Parathyroid adenoma (tissue), 2 donors: ENCODE data around the gene UNC13B.

Experiments used
- H2AFZ ChIP-seq: fragments of 300-600 bp; sonication (generic); one replicate; pipeline ENCODE4 v1.7.0; 2017; ENCODE audit warnings: antibody characterized with exemption, mild to moderate bottlenecking
- H3K27ac ChIP-seq: fragments of 300-600 bp; sonication (generic); one replicate; pipeline ENCODE4 v1.7.0; 2017
- H3K27me3 ChIP-seq: fragments of 300-600 bp; sonication (generic); one replicate; pipeline ENCODE4 v1.7.0; 2017; ENCODE audit warnings: low read length; ENCODE audit not compliant: control insufficient read depth, insufficient read depth
- H3K36me3 ChIP-seq: fragments of 300-600 bp; sonication (generic); one replicate; pipeline ENCODE4 v1.7.0; 2017; ENCODE audit warnings: low read length; ENCODE audit not compliant: control insufficient read depth, insufficient read depth
- H3K4me1 ChIP-seq: fragments of 300-600 bp; sonication (generic); one replicate; pipeline ENCODE4 v1.7.0; 2017; ENCODE audit warnings: control low read depth
- H3K4me2 ChIP-seq: fragments of 300-600 bp; sonication (generic); one replicate; pipeline ENCODE4 v1.7.0; 2017; ENCODE audit warnings: low read length
- H3K4me3 ChIP-seq: fragments of 300-600 bp; sonication (generic); one replicate; pipeline ENCODE4 v1.7.0; 2017; ENCODE audit warnings: low read depth, low read length
- H3K79me2 ChIP-seq: fragments of 300-600 bp; sonication (generic); one replicate; pipeline ENCODE4 v1.7.0; 2017; ENCODE audit warnings: control low read depth
- H3K9ac ChIP-seq: fragments of 300-600 bp; sonication (generic); one replicate; pipeline ENCODE4 v1.7.0; 2017; ENCODE audit warnings: mild to moderate bottlenecking
- H3K9me3 ChIP-seq: fragments of 300-600 bp; sonication (generic); one replicate; pipeline ENCODE4 v1.7.0; 2017; ENCODE audit warnings: low read length; ENCODE audit not compliant: control insufficient read depth
- CTCF ChIP-seq: fragments of 300-600 bp; sonication (generic); IDR thresholded peaks from one replicate; pipeline ENCODE4 v1.7.0; 2017; ENCODE audit warnings: antibody characterized with exemption, mild to moderate bottlenecking
- donor health status: primary hyperparathyroidism.

The UNC13B gene

DNA sequence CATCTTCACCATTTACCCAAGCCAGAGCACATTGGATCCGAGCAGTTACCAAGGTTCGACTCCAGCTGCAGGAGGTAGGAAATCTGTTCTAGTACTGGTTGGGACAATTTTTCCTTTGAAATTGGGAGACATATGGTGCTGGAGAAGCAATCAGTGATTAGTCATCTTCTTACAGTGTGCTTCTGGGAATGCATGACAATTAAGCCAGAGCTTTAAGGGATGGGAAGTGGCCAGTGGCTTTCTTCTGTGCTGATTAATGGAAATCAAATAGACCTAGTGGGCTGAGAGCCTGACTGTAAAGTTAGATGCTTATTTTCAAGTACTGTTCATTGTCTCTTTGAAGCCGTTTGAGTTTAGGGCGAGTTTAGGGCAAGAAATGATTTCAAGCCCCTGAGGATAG, 152.1 kb downstream of the UNC13B start:
- no peak for TF ChIP-seq CTCF
- H3K36me3 ChIP-seq = no peaks in the 10 kb centered on the region
- H3K4me3 ChIP-seq = no peak overlapping the region
- no peak overlapping the region for H3K9ac ChIP-seq
- no peaks in the 10 kb centered on the region for H3K4me1 ChIP-seq
- no peak overlapping the region for H2AFZ ChIP-seq
- no peaks in the 10 kb centered on the region for H3K79me2 ChIP-seq
- H3K27me3 ChIP-seq = no peaks in the 10 kb centered on the region
- H3K27ac ChIP-seq = no peak overlapping the region
- no peaks in the 10 kb centered on the region for H3K9me3 ChIP-seq
- H3K4me2 ChIP-seq = no peak overlapping the region

DNA sequence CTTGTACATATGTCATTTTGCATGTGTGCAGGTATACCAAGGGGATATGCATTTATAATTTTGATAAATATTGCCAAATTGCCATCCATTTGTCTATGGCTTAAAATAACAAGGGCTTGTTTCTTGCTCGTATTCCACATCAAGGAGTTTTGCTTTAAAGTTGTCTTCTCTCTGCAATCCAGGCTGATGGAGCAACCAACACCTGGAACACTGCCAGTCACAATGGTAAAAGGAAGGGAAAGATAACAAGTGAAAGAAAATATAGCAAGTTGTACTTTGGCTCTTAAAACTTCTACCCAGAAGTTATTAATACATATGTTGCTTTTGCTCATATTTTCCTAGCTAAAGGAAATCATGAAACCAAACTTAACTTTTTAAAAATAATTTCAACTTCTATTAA, 156.9 kb downstream of the UNC13B start:
- no peaks in the 10 kb centered on the region for H3K79me2 ChIP-seq
- H3K4me3 ChIP-seq = no peak overlapping the region
- H3K27me3 ChIP-seq = no peaks in the 10 kb centered on the region
- no peak overlapping the region for H3K27ac ChIP-seq
- H3K4me1 ChIP-seq = no peaks in the 10 kb centered on the region
- H3K9me3 ChIP-seq = no peaks in the 10 kb centered on the region
- H3K36me3 ChIP-seq = no peaks in the 10 kb centered on the region
- no peak for TF ChIP-seq CTCF
- no peak overlapping the region for H2AFZ ChIP-seq
- no peak overlapping the region for H3K9ac ChIP-seq
- H3K4me2 ChIP-seq = no peak overlapping the region

GRCh38 chr9:35322075-35322885, 160.5 kb downstream of the UNC13B start:
- no peaks in the 10 kb centered on the region for H3K36me3 ChIP-seq
- no peaks in the 10 kb centered on the region for H3K27me3 ChIP-seq
- TF ChIP-seq CTCF = no peak
- H3K4me1 ChIP-seq = no peaks in the 10 kb centered on the region
- H3K79me2 ChIP-seq = no peaks in the 10 kb centered on the region
- no peak overlapping the region for H3K27ac ChIP-seq
- H3K4me2 ChIP-seq = no peak overlapping the region
- no peak overlapping the region for H3K4me3 ChIP-seq
- no peaks in the 10 kb centered on the region for H3K9me3 ChIP-seq
- H3K9ac ChIP-seq = no peak overlapping the region
- no peak overlapping the region for H2AFZ ChIP-seq

- Histone ChIP-seq H3K4me3 (no peak overlapping the region), H3K27ac (no peak overlapping the region), H3K9ac (no peak overlapping the region), H3K4me2 (no peak overlapping the region), H3K36me3 (no peaks in the 10 kb centered on the region), H2AFZ (no peak overlapping the region), H3K27me3 (no peaks in the 10 kb centered on the region), H3K9me3 (no peaks in the 10 kb centered on the region), H3K4me1 (no peaks in the 10 kb centered on the region), H3K79me2 (no peaks in the 10 kb centered on the region)
- no peak for TF ChIP-seq CTCF
Observed at GRCh38 chr9:35324966-35325365, 163.2 kb downstream of the UNC13B start.

DNA sequence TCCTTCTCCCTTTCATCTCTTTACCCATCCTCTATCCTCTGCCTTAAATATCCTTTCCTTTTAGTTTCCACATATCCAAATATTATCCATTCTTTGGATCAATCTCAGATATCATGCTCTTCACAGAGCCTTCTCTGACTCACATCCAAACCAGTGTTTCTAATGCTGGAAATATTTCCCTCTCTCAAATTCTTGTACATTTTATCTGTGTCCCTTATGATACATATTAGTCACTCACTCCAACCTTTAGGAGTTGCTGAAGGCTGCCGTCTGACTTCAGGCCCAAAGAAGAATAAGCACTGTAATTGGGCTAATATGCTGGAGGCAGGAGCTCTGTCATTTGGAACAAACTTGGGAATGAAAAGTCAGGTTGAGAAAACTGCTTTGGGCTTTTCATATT, 171.7 kb downstream of the UNC13B start:
- Histone ChIP-seq H3K9me3 (no peaks in the 10 kb centered on the region), H3K4me3 (no peak overlapping the region), H3K27ac (no peak overlapping the region), H3K79me2 (no peaks in the 10 kb centered on the region), H3K27me3 (no peaks in the 10 kb centered on the region), H2AFZ (no peak overlapping the region), H3K4me2 (no peak overlapping the region), H3K9ac (no peak overlapping the region), H3K4me1 (no peaks in the 10 kb centered on the region), H3K36me3 (no peaks in the 10 kb centered on the region)
- TF ChIP-seq CTCF = no peak
